ENCODE data around the gene KRTAP16-1.

The KRTAP16-1 gene

DNA sequence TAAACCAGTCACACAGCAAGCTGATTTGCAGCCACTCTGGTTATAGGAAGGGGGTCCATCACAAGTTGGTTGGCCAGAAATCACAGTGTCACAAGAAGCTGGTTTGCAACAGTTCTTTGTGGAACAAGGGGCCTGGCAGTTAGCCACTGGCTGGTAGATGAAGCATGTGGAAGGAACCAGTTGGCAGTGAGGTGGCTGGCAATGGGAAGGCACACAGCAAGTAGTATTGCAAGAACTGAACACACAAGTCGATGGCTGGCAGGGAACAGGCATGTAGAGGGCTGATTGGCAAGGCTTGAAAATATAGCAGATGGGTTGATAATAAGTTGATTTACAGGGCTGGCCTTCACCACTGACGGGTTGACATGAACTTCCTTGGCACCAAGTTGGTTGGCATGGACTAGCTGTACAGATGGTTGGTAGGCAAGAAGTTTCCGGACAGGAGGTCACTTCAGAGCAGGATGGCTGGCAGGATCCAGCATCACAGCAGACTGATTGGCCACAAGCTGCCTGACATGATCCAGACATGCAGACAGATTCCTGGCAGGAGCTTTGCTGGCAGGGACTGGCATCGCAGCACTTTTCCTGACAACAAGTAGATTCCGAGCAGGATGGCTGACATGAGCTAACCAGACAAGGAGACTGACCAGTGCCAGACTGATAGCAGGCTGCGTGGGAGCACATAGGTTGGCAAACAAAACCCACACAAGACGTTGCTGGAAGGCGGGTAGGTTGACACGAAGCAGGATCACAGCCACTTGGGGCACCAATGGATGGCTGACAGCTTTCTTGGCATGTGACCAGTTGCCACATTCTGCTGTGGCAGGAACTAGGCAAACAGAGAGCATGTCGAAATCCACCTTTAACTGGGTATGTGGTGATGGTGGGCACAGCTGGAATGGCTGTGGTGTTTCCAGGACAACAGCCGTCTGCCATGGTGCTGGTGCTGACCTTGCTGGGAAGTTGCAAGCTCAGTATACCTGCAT, 6.9 kb downstream of the KRTAP16-1 start, which contains the start of gene KRTAP29-1:
Gene KRTAP29-1, minus strand, starts transcription at position 936 of the 986 bp plus-strand sequence. Its CDS starts 0 bp downstream, at position 936.
- Histone ChIP-seq H3K4me3 (replicated peaks; ENCODE audit: low read depth, low read length) (no peak within 1 kb of the TSS), H3K27me3 (replicated peaks; ENCODE audit: control insufficient read depth, insufficient read depth, low read length) (no peaks in the 10 kb centered on the region)

DNA sequence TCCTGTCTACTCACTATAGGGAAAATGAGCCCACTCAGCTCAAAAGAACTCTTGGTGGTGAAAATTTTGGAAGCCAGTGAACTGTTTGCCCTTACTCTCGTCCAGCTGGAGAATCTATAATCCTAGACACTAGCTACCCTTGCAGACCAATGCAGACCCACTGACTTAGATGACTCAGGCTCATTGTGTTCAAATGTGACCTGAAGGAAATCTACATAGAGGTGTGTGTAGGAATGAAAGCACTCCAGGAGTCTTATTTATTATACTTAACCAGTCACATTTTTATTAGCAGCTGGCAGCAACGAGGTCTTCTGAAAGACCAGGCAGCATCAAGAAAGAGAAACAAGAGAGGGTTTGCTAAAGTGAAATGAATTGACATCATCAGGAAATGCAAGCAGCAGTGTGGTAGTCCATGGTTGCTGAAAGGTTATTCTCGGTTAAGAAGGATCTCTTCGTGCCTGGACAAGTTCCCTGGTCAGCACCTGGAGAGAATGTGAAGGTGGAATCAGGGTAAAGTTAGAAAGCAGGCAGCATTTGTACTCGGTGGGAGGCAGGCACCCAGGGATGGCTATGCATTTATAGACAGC, 7.8 kb downstream of the KRTAP16-1 start:
- TF ChIP-seq, protein P1, sequence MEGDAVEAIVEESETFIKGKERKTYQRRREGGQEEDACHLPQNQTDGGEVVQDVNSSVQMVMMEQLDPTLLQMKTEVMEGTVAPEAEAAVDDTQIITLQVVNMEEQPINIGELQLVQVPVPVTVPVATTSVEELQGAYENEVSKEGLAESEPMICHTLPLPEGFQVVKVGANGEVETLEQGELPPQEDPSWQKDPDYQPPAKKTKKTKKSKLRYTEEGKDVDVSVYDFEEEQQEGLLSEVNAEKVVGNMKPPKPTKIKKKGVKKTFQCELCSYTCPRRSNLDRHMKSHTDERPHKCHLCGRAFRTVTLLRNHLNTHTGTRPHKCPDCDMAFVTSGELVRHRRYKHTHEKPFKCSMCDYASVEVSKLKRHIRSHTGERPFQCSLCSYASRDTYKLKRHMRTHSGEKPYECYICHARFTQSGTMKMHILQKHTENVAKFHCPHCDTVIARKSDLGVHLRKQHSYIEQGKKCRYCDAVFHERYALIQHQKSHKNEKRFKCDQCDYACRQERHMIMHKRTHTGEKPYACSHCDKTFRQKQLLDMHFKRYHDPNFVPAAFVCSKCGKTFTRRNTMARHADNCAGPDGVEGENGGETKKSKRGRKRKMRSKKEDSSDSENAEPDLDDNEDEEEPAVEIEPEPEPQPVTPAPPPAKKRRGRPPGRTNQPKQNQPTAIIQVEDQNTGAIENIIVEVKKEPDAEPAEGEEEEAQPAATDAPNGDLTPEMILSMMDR (IDR thresholded peaks at IDR 0.05; ENCODE audit: insufficient read depth, low read length, poor library complexity, severe bottlenecking): no peak
- H3K4me3 ChIP-seq (replicated peaks; ENCODE audit: low read depth, low read length): no peak overlapping the region
- no peak for DNase-seq (ENCODE audit: extremely low read depth, insufficient read length)
- no peaks in the 10 kb centered on the region for H3K36me3 ChIP-seq (ENCODE audit: control insufficient read depth, insufficient read depth, low read length)
- H3K27me3 ChIP-seq (replicated peaks; ENCODE audit: control insufficient read depth, insufficient read depth, low read length): no peaks in the 10 kb centered on the region

More for the DNA sequence above, 6.9 kb downstream of the KRTAP16-1 start, which contains the start of gene KRTAP29-1:
- TF ChIP-seq, protein P1 (IDR thresholded peaks at IDR 0.05; ENCODE audit: insufficient read depth, low read length, poor library complexity, severe bottlenecking): no peak
- DNase-seq (ENCODE audit: extremely low read depth, insufficient read length): no peak
- no peaks in the 10 kb centered on the region for H3K36me3 ChIP-seq (ENCODE audit: control insufficient read depth, insufficient read depth, low read length)

GRCh38 chr17:41298458-41299135, 10.5 kb downstream of the KRTAP16-1 start:
- TF ChIP-seq, protein P1 (IDR thresholded peaks at IDR 0.05; ENCODE audit: insufficient read depth, low read length, poor library complexity, severe bottlenecking): no peak
- no peaks in the 10 kb centered on the region for H3K27me3 ChIP-seq (replicated peaks; ENCODE audit: control insufficient read depth, insufficient read depth, low read length)
- H3K36me3 ChIP-seq (ENCODE audit: control insufficient read depth, insufficient read depth, low read length): no peaks in the 10 kb centered on the region
- no peak overlapping the region for H3K4me3 ChIP-seq (replicated peaks; ENCODE audit: low read depth, low read length)
- DNase-seq (ENCODE audit: extremely low read depth, insufficient read length): no peak

DNA sequence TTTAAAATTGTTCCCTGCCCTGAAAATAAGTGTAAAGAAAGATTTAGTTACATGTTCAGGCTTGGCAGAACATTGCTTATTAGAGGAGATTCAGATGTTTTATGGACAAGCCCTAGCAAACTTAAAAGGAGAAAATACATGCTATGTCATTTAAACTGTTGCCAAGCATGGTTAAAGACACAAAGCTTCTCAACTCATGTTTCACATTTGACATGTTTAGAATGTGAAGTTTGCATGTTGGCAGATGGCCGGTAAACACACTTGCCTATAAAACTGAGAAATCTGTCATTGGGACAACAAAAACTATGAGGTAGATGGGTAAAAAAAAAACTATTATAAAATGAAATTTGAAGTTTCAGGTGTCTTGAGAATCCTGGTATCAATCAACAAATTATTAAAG, 12.3 kb downstream of the KRTAP16-1 start:
- TF ChIP-seq, protein P1 (IDR thresholded peaks at IDR 0.05; ENCODE audit: insufficient read depth, low read length, poor library complexity, severe bottlenecking): no peak

DNA sequence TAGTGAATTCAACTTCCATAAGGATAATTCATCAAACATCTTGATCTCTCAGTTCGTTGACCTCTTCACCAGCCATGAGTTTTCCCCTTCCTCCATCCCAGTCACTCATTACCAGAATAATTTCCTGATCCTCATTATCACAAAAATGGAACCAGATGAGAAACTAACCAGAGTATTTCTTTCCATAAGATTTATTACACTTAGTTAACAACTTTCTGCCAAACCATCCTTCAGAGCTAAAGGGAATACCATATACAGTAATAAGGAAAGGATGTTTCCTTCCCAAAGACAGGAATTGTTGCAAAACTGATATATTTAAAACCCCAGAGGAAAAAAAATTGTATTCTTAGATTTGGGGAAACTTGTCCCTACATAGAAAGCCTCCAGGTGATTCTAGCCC, 15.1 kb downstream of the KRTAP16-1 start:
- H3K27me3 ChIP-seq (replicated peaks; ENCODE audit: control insufficient read depth, insufficient read depth, low read length): no peaks in the 10 kb centered on the region
- H3K4me3 ChIP-seq (replicated peaks; ENCODE audit: low read depth, low read length): no peak overlapping the region
- TF ChIP-seq, protein P1 (IDR thresholded peaks at IDR 0.05; ENCODE audit: insufficient read depth, low read length, poor library complexity, severe bottlenecking): no peak
- H3K36me3 ChIP-seq (ENCODE audit: control insufficient read depth, insufficient read depth, low read length): no peaks in the 10 kb centered on the region
- no peak for DNase-seq (ENCODE audit: extremely low read depth, insufficient read length)

More for the DNA sequence above, 12.3 kb downstream of the KRTAP16-1 start:
- Histone ChIP-seq H3K4me3 (replicated peaks; ENCODE audit: low read depth, low read length) (no peak overlapping the region), H3K27me3 (replicated peaks; ENCODE audit: control insufficient read depth, insufficient read depth, low read length) (no peaks in the 10 kb centered on the region), H3K36me3 (ENCODE audit: control insufficient read depth, insufficient read depth, low read length) (no peaks in the 10 kb centered on the region)
- DNase-seq (ENCODE audit: extremely low read depth, insufficient read length): no peak

Data from GM06990 (cell line).